ENCODE measurements around the gene SYNDIG1.

Gene SYNDIG1

DNA sequence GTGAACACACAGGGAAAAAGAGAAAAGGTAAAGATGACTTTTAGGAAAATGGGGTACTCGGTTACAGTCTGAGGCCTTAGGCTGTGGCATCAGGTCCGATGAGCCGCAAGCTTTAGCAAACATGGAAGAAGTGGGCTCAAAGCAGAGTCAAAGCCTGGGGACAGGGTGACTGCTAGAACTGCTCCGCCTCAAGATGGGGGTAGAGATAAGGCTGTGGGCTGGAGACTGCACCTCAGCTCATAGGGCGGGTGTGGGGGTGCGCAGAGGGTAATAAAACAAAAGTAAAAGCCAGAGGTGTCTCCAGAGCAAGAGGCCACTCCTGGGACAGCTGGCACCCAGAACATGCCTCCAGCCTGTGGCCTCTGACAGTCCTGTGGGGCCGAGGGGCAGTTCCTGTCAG, 21.3 kb upstream of the SYNDIG1 start:
- no peak for DNase-seq

DNA sequence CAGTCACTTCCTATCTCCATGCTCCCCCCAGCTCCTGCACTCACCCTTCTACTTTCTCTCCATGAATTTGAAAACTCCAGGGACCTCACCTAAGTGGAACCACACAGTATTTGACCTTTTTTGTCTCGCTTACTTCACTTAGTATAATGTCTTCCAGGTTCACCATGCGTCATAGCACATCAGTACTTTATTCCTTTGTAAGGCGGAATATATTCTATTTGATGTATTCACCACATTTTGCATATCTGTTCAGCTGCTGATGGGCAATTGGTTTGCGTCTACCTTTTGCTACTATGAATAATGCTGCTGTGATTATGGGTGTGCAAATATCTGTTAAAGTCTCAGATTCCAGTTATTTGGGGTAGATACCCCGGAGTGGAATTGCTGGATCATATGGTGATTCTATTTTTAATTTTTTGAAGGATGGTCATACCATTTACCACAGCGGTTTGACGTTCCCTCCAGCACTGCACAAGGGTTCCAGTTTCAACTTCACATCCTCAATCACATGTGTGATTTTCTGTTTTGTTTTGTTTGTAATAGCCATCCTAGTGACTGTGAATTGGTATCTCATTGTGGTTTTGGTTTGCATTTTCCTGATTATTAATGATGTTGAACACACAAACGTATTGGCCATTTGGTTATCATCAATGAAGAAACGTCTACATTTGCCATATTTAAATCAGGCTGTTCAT, 20.3 kb upstream of the SYNDIG1 start:
- no peak for DNase-seq

DNA sequence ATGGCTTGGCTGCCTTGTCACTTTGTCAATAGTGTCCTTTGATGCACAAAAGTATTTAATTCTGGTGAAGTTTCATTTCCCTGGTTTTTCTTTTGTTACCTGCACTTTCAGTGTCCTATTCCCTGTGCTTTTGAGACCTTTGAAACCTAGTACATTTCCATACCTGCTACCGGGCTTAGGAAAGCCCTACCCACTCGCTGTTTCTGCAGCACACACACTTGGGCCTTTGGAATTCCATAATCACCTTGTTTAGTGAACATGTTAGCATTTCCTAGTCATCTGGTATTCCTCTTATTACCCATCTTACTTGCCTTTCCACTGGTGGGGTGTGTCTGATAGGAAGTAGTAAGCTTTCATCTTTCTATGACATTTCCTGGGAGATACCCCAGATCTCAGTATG, 19.3 kb upstream of the SYNDIG1 start:
- DNase-seq: no peak

DNA sequence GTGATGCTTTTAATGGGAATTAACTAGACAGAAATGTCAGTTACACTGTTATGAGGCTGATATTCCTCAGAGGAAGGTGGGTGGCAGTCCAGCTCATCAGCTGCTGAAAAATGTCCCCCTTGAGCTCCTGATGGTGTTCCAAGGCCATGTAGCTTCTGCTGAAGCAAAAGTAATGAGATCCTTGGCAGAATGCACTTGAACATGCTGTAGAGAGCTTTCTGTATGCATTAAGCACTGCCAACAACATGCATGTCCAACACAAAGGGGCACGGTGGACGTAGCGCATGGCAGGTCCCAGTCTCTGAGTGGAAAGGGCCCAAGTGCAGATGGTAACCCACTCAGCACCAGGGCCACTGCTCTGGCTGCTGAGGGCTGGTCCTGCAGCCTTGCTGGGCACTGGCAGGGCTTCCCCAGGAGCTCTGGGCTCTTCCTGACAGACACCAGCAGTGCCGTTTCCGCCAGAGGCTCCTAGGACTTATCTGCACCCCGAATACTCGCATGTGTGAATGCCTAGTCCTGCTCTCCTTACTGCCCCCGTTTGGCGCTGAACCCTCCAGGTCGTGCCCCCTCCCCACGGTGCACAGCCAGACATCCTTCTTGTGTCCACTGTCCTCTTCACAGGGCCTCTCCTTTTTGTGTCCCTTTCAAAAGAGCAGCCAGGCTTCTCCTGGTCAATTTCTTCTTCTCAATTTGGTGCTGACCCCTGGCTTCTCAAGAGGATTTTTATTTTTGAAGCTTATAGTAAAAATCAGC, 18.6 kb upstream of the SYNDIG1 start:
- DNase-seq: no peak

DNA sequence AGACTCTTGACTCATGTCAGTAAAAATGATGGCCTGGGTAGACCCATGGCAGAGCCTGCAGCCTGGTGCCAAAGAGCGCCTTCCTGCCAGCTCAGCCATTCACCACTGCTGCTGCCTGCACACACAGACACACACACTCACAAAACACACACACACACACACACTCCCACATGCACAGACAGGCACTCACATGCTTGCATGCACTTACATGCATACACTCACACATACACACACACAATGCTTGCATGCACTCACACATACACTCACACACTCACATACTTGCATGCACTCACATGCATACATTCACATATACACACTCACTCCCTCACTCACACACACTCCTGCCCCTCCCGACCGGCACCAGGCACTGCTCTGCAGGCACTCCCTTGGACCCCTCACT, 18.0 kb upstream of the SYNDIG1 start:
- no peak for DNase-seq

DNA sequence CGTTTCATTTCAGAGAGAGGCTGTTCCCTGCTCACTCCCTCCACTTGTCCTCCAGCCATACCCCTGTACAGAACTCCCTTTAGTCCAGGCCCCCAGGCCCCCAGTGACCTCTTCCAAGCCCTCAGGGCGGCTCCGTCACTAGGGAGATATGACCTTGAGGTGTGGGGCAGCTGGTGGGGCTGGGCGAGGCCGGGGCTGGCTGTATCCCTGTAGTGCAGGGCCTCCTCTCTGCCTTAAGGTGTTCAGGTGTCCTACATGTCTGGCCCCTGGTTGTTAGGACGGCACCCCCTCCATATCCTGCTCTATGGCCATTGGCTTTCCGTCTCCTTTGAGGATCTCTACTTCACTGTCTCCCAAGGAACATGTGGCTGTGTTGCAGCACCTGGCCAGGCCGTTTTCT, 17.4 kb upstream of the SYNDIG1 start:
- no peak for DNase-seq

DNA sequence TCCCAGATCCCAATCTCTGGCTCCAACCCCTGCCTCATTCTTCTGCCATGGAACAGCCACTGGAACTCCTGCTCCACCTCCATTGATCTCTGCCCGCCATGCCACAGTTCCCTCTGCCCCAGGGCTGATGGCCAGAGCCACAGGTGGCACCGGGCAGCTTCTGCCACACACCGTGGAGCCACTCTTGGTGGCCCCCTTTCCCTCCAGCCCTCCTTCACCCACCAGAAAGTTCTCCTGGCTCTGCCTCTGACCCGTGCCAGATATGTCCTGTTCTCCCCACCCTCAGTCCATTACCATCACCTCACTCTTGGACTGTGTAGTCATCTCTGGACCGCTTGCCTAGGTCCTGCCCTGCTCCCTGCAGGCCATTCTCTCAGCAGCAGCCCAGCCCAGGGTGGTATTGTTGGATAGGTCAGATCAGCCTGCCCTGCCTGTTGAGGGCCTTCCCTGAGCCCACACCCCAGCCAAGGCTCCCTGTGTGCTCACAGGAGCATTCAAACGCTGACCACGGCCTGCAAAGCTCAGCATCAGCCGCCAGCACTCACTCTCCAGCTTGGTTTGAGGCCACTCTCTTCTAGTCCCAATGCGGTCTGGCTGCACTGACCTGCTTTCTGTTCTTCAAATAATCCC, 16.8 kb upstream of the SYNDIG1 start:
- DNase-seq: no peak

DNA sequence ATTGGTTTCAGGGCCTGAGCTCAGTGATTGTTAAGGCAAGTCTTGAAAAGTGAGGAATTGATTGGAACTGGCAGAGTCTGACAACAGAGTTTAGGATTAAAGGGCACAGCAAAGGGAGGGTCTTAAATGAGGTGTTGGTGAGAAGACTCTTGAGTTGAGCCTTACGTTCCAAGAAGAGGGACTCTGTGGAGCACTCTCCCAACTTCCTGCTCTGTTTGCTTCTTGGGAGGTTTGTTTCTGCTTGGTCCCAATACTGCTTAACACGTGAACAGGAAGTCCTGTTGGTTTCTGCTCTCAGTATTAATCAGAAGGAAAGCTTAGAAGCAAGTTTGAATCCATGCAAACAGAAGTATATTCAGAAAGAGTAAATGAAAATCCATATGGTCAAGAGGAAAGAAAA, 15.6 kb upstream of the SYNDIG1 start:
- no peak for DNase-seq

DNA sequence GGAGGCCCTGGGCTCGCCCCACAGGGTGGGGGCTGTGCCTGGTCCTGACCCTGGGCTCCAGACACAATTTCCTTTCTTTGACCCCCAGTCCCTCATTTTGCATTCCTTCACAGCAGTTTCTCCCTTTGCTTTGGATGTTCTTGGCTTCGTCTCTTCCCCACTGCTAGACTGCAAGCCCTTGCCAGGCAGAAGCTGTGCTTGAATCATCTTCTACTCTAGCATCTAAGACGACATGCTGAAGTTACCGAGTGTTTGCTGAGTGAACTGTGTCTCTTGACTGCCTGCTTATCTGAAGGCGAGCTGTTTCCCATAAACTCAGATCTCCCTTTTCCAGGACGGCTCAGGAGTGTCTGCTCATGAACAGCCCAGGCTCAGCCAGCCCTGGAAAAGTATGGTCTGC, 14.3 kb upstream of the SYNDIG1 start:
- DNase-seq: no peak

DNA sequence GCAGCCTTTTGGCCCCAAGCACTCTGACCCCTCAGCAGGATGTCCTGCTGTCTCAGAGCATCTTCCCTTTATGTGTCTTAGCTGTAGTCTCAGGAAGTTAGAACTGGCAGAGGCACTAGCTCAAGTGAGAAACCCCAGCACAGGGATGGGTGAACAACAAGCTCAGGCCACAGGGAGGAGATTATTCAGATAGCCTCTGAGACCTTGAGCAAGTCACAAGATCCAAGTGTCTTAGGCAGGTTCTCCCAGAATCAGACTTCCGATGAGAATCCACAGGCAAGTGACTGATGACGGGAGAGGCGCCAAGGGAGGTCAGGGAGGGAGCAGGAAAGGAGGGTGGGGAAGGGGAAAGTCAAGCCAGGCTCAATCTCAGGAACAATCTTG, 13.0 kb upstream of the SYNDIG1 start:
- DNase-seq: no peak

DNA sequence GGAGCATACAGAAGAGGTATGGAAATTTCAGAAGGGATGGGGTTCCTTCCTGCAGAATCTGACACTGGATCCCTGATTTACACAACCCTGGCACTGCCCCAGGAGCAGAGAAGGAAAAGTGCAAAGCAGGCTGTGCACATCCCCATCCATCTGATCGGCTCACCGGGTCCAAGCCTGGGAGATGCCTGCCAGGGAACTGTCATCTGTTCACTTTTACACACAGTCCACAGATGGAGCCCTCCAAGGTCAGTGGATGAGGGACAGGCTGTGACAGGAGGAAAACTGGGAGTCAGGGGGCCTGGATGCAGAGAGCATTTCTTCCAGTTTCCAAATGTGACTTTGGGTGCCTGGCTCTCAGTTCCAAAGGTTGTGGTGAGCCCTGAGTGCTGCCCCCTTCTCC, 11.0 kb upstream of the SYNDIG1 start:
- no peak for DNase-seq

DNA sequence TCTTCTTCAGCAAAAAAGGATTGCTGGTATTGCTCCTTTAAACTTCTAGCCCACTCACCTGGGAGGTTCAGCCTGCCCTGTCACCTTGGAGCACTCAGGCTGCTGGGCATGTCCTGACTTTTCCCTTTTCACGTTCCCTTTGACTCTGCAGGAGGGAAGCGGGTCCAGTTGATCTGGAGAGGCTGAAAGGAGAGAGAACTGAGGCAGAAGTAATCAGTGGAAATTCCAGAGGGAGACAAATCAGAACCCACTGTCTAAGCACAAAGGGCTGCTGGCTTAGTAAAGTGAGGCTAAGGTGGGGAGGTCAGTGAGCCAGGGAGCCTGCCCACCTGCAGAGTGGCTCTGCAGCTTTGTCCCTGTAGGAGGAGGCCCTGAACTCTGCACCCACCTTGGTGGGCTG, 9.7 kb upstream of the SYNDIG1 start:
- no peak for DNase-seq

DNA sequence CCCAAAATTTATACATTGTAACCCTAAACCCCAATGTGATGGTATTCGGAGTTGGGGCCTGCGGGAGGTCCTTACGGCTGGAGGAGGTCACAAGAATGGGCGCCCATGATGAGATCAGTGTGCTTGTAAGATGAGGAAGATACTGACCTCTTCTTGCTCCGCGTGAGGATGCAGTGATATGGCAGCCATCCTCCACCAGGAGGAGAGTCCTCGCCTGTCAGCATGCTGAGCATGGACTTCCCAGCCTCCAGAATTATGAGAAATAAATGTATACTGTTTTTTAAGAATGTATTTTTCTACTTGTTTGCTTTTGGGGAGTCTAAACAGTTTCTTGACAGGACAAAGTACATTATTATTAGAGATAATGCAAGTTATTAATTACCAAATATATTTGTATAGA, 8.7 kb upstream of the SYNDIG1 start:
- DNase-seq: no peak

DNA sequence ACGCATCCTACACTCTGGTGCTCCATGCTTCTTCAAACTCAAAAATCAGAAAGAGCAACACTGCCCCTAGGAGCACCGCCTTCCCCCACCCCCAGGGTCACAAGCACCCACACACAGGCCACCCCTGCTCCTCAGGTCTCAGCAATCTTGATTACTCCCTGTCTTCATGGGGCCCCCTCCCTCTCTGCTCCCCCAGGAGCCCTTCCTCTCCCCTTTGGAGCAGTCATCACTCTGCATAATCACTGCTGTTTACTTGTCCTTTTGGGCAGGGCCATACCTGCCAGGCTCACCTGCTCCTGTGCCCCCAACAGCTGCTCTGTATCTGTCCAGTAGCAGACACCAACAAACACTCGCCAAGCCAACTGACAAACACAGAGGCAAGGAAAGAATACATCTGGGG, 7.6 kb upstream of the SYNDIG1 start:
- DNase-seq: no peak

DNA sequence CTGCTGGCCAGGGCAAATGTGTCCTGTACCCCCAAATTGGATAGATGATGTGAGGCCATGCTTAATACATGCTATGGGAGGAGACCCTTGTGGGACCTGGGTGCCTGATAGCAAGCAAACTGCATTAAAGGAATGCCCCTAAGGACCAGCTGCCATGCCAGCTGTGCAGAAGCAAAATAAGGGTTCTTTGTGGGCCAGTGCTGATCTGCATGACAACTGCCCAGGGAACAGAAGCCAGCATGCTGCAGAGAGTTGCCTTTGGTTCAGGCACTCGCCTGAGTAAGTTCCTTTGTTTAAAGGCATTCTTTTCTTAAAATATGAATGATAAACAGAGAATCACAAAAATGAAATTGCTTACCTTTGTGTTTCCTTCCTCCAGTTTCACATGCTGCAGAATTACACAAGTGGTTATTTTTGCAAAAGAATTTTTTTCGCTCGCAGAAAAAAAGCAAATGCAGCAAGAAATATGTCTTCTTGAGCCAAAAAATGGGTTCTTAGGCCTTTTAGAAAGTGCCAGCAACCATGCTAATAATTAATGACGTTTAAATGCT, 6.9 kb upstream of the SYNDIG1 start:
- no peak for DNase-seq

DNA sequence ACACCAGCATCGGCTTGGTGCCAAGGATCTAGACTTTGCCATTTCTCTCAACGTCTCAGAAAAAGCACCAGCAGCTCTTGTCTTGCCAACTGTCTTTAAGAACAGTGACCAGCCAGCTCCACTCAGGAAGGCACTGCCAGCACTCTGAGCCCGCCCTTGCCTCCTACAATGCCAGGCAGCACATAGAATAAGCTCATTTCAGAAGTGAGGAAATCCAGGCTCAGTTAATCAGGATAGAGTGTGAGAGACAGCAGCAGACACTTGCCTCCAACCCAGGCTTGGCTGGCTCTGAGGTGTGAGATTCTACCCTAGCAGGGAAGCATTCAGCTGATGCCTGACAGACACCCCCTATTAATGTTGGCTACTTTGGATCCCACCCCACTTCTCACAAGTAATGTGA, 4.3 kb upstream of the SYNDIG1 start:
- DNase-seq: no peak

DNA sequence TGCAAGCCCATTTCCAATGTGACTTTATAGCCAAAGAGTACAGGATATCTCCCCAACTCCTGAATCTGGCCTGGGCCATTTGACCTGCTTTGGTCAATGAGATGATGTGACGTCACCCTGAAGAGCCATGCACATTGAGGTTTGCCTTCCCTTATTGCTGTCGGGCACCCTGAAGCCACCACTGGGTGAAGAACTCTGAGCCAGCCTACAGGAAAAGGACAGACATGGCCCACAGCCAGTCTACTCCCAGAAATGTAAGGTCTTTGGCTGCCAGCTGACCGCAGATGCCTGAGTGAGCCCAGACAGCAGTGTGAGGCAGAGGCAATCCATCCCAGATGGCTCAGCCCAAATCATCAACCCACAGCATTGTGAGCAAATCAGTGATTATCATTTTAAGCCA, 3.7 kb upstream of the SYNDIG1 start:
- no peak for DNase-seq

DNA sequence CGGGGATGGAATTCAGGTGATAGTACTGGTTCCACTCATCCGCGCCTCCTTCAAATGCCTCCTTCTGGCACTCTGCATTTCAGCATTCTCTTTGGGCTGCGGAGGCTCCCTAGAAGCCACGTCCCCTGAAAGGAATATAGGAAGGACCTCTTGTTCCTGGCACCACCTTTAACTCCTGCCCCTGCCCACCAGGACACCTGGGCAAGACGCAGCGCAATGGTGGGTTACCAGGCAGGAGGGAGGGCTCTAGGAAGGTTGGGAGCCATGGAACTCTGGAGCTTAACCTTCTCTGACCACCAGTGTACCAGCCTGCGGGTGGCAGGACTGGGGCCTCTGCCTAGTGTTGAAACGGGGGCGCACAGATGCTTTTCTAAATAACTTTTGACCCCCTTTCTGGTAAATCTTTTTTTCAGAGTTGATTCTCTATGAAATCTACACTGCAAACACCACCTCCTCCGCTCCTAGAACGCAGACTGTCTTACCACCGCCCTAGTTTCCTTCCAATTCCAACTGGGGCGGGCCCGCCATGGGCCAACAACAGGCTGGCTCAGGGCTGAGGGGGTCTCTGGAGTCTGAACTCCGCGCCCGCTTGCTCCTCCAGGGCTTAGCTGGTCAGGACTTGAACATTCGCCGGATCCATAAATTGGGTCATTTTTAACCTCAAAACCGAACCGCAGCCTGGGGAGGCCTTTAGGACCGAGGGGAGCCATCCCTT, 871 bp upstream of the SYNDIG1 start:
- DNase-seq: no peak

DNA sequence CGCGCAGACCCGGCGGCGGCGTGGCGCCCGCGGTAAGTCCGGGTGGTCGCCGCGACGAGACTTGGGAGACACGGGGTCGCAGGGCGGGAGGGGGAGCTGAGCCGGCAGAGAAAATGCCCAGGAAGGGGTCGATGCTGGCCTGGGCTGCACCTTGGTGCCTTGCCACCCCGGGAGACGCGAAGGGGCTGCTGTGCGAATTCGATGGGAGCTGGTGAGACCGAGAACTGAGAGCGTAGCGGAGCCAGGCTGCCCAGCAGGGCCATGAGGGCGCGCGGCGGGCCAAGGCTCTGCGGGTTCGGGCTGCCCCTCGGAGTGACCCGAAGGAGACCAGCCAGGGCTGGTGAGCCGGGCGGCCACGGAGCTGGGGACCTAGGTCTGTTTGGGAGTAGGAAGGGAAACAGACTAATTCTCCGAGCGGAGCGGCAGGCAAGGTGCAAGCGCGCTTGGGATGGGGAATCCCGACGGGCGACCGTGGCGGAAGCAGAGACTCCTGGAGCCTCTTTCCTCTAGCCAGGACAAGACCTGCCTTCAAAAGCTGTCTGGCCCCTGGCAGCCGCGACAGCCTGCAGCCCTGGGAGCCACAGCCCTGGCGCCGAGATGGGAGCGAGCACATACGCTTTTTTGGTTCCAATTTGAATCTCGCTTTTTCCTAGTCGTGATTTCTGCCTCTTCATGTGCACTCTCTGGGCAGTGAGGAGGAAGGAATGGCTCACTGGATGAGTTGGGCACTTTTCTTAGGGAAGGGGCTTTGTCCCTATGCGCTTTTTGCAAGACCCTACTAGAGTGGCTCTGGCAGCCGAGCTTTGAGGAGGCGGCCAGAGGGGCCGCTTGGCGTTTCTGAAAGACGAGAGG, 691 bp downstream of the SYNDIG1 start:
- DNase-seq: no peak

DNA sequence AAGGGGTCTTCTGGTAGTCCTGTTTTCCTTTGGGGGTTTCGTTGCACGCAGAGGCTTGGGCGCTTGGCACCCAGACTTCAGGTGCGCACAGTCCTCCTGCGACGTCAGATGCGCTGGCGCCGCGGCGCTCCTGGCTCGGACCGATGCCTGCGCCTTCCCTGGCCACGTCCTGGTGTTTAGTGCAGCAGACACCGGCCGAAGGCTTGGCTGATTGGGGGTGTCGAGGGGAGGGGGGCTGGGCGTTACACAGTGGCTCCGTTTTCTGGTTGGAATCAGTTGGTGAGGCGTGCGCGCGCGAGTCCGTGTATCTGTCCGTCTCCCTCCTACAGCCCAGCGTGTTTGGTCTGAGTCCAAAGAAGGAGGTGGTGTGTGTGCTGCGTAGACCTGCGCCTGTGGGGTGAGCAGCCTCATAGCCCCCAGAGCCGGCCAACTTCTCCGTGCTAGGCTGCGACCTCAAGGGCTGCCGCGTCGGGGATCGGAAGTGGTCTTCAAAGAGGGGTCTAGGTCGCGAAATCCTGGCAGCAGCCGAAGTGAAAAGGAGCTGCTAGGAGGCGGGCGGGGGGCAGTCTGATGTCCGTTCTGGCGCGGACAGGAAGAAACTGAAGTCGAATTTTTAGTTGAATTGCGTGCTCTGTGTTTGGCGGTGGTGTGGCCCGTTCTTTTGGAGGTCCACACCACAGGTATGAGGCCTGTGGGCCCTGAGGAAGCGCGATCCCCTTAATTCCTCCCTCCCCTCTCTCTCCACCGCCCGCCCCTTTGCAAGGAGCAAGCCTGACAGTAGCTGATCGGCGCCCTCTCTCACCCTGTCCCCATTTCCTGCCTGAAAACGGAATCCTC, 1.5 kb downstream of the SYNDIG1 start:
- no peak for DNase-seq

DNA sequence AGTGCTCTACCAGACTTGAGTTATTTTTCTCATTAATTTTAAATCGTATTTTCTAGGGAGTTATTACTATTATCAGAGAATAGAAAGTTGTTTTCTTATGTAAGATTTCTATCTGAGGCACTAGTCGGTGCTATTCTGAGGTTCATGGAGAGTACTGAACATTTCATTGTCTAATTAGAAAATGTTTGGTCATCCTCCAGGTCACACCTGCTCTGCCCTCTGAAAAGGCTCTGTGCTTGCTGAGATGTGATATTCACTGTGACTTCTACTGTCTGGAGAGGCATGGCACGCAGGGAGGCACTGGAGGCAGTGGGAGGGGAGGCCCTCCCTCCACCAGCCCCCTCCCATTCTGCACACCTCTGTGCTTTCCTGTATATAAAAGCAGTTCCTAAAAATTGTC, 3.0 kb downstream of the SYNDIG1 start:
- no peak for DNase-seq
